Caco-2 (cell line): ENCODE data around the gene PCNX3. TPM values are rescaled to one million over a fixed set of nuclear protein-coding genes. Genes with fewer than 3 reads are reported as not detected.
A peak's percentile ranks its signal among the peaks of the same experiment; 100 is the strongest.

Experiments used
- BruUV-seq: library from RNA; stranded (reverse); fragments of 400-500 nt; replicated peaks from 2 replicates; lab custom pipeline; 2021; lab: Mats Ljungman, UMichigan
- CTCF ChIA-PET: fragments of 300-600 bp; sonication (Branson Sonifier 250); formaldehyde crosslinking; loops from one replicate; lab custom pipeline; 2022; ENCODE audit warnings: antibody characterized with exemption; lab: Charles Lee
- POLR2A ChIA-PET: fragments of 300-600 bp; sonication (Branson Sonifier 250); formaldehyde crosslinking; loops from one replicate; lab custom pipeline; 2022; ENCODE audit warnings: antibody characterized with exemption; lab: Charles Lee
- DNase-seq, 2 experiments: peaks; one replicate each; pipeline versions ENCODE4 v3.0.0 to v3.0.0-alpha.2; 2020 to 2022
- H3K27me3 ChIP-seq: replicated peaks from 2 replicates; pipeline ENCODE4 v1.6.0; 2011; ENCODE audit warnings: low read length; ENCODE audit not compliant: control insufficient read depth, insufficient read depth
- H3K36me3 ChIP-seq: 2 replicates; pipeline ENCODE4 v1.5.1; 2011; ENCODE audit warnings: low read length; ENCODE audit not compliant: control insufficient read depth, insufficient read depth
- H3K4me1 ChIP-seq: fragments of 250-450 bp; sonication (Bioruptor Pico); 2 replicates; pipeline ENCODE4 v1.5.1; 2020; ENCODE audit warnings: mild to moderate bottlenecking
- H3K4me3 ChIP-seq: 2 replicates; pipeline ENCODE4 v1.5.1; 2011; ENCODE audit warnings: low read depth, mild to moderate bottlenecking, control low read depth, low read length
- H3K9me3 ChIP-seq: fragments of 250-450 bp; sonication (Bioruptor Pico); 2 replicates; pipeline ENCODE4 v1.5.1; 2020; ENCODE audit warnings: mild to moderate bottlenecking, moderate library complexity
- H3K27ac Mint-ChIP-seq: one replicate; pipeline ENCODE4 v1.8.0; 2022; ENCODE audit warnings: mixed read lengths; ENCODE audit not compliant: unreplicated experiment
- H3K27me3 Mint-ChIP-seq: one replicate; pipeline ENCODE4 v1.8.0; 2022; ENCODE audit warnings: mixed read lengths; ENCODE audit not compliant: insufficient read depth, unreplicated experiment
- H3K36me3 Mint-ChIP-seq: one replicate; pipeline ENCODE4 v1.8.0; 2022; ENCODE audit warnings: mild to moderate bottlenecking, mixed read lengths; ENCODE audit not compliant: insufficient read depth, unreplicated experiment
- H3K4me1 Mint-ChIP-seq: one replicate; pipeline ENCODE4 v1.8.0; 2022; ENCODE audit warnings: low read depth, mixed read lengths; ENCODE audit not compliant: unreplicated experiment
- H3K4me3 Mint-ChIP-seq: one replicate; pipeline ENCODE4 v1.8.0; 2022; ENCODE audit warnings: mild to moderate bottlenecking, moderate library complexity, mixed read lengths; ENCODE audit not compliant: unreplicated experiment
- H3K9me3 Mint-ChIP-seq: one replicate; pipeline ENCODE4 v1.8.0; 2022; ENCODE audit warnings: mixed read lengths; ENCODE audit not compliant: unreplicated experiment
- intact Hi-C: fragments of 100-400 bp; cut with micrococcal nuclease; formaldehyde crosslinking; loops from one replicate; pipeline ENCODE4 v1.10.0; 2022; ENCODE audit not compliant: unreplicated experiment
- total RNA-seq: library from RNA; stranded (reverse); gene quantifications from 2 replicates; pipeline ENCODE4 v1.2.3, GENCODE V29; 2022
- TF ChIP-seq, protein P1 (sequence below), 2 experiments: fragments of 200-600 bp in 1 of 2; IDR thresholded peaks; 1 replicate in 1 of 2; 2 replicates in 1 of 2; pipeline versions ENCODE4 v1.5.1 to v1.8.0; 2011 to 2022; ENCODE audit warnings: antibody characterized with exemption in 1 of 2, control low read depth in 1 of 2, inconsistent platforms in 1 of 2, low read depth in 1 of 2, low read length in 1 of 2, mild to moderate bottlenecking in 1 of 2, moderate library complexity in 1 of 2; ENCODE audit not compliant: insufficient read depth in 1 of 2, severe bottlenecking in 1 of 2, unreplicated experiment in 1 of 2

Gene PCNX3
- total RNA-seq, 1 experiment from 2014 or later: 52.7 TPM

DNA sequence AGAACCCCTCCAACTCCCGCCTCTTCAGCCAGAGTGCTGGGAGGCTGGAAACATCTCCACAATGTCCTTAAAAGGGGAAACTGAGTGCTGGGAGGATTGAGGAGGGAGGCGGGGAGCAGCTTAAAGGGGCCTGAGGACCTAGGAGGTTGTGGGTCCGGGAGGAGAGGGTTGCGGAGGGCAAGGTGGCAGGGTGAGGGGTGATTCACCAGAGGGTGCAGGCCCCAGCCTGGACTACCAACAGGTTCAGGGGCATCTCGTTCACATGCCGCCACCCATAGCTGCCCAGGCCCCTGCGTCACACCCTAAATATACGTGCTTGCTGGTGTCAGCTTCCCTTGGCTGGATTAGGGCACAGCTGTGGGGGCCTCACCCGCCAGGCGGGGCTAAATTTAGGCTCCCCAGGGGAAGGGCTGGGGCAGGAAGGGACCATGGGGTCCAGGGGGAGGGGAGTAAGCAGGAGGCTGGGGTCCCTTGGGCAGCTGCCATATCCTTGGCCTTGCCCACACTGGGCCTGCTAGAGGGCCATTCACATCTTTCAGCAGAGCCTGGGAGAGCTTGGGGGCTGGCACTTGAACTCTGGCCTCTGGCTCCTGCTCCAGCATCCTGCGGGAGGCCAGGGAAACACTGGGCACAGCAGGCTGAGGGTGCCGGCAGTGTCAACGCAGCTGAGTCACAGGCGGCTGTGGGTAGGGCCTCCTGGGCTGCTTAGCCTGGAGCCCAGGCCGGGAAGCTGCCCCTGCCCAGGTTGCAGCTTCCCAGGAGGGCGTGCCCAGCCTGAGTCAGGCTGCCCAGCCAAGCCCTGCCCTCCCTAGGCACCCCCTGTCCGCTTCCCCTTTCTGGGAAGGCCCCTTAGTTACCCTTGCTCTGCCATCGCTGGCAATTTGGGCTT, 38.5 kb upstream of the PCNX3 start:
- no peaks in the 10 kb centered on the region for H3K27me3 Mint-ChIP-seq
- TF ChIP-seq, protein P1, sequence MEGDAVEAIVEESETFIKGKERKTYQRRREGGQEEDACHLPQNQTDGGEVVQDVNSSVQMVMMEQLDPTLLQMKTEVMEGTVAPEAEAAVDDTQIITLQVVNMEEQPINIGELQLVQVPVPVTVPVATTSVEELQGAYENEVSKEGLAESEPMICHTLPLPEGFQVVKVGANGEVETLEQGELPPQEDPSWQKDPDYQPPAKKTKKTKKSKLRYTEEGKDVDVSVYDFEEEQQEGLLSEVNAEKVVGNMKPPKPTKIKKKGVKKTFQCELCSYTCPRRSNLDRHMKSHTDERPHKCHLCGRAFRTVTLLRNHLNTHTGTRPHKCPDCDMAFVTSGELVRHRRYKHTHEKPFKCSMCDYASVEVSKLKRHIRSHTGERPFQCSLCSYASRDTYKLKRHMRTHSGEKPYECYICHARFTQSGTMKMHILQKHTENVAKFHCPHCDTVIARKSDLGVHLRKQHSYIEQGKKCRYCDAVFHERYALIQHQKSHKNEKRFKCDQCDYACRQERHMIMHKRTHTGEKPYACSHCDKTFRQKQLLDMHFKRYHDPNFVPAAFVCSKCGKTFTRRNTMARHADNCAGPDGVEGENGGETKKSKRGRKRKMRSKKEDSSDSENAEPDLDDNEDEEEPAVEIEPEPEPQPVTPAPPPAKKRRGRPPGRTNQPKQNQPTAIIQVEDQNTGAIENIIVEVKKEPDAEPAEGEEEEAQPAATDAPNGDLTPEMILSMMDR (IDR thresholded peaks at IDR 0.05; ENCODE audit: insufficient read depth in 1 of 2, low read depth in 1 of 2, low read length in 1 of 2, severe bottlenecking in 1 of 2, unreplicated experiment in 1 of 2): no peak
- H3K27me3 ChIP-seq: no peaks in the 10 kb centered on the region
- no peaks in the 10 kb centered on the region for H3K9me3 ChIP-seq
- peak overlapping the region; percentile 56 for H3K4me3 ChIP-seq
- intact Hi-C loops: no loop called here
- ChIA-PET POLR2A (no interaction called here), CTCF (interaction anchor here (0.6 to 1.4 kb wide), 3 partner anchors 15 to 30 kb away, joined by 3 to 4 read pairs (median 4); no protein-coding TSS in a partner anchor)
- peaks cover 40% of the 10 kb centered on the region for H3K36me3 Mint-ChIP-seq
- H3K9me3 Mint-ChIP-seq: no peaks in the 10 kb centered on the region
- H3K36me3 ChIP-seq: no peaks in the 10 kb centered on the region; the same call in 1 of the 2 replicates
- peaks cover 28% of the 10 kb centered on the region for H3K4me1 ChIP-seq
- no TSS peak for BruUV-seq
- peak overlapping the region; percentile 25 for H3K27ac Mint-ChIP-seq
- peaks cover 8% of the 10 kb centered on the region for H3K4me1 Mint-ChIP-seq
- no peak for DNase-seq
- H3K4me3 Mint-ChIP-seq: peak overlapping the region; percentile 98

DNA sequence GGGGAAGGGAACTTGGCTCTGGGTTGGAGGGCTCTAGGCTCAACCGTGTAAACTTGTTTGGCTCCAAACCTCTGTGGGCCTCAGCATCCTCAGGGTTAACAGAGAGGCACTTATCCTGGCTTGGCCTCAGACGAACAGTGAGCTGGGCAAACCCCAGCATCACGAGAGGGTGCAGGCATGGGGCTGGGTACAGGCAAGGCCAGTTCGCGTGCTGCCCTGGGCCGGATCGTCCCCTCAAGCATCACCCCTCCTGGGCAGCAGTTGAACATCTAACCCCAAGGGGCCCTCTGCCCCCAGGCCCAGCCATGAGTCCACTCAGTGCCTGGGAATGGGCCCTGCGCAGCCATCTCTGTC, 37.8 kb upstream of the PCNX3 start:
- Histone ChIP-seq H3K4me3 (no peak overlapping the region), H3K36me3 (no peaks in the 10 kb centered on the region; the same call in 1 of the 2 replicates), H3K4me1 (peaks cover 28% of the 10 kb centered on the region), H3K27me3 (no peaks in the 10 kb centered on the region), H3K9me3 (no peaks in the 10 kb centered on the region)
- intact Hi-C loops: no loop called here
- POLR2A ChIA-PET: no interaction called here
- peaks cover 6% of the 10 kb centered on the region for H3K4me1 Mint-ChIP-seq
- H3K36me3 Mint-ChIP-seq: peaks cover 38% of the 10 kb centered on the region
- no TSS peak for BruUV-seq
- no peaks in the 10 kb centered on the region for H3K9me3 Mint-ChIP-seq
- DNase-seq: no peak
- no peak overlapping the region for H3K27ac Mint-ChIP-seq
- peak overlapping the region; percentile 98 for H3K4me3 Mint-ChIP-seq
- H3K27me3 Mint-ChIP-seq: no peaks in the 10 kb centered on the region
- TF ChIP-seq, protein P1 (IDR thresholded peaks at IDR 0.05; ENCODE audit: insufficient read depth in 1 of 2, low read depth in 1 of 2, low read length in 1 of 2, severe bottlenecking in 1 of 2, unreplicated experiment in 1 of 2): no peak
- CTCF ChIA-PET: interaction anchor here (0.6 to 1.4 kb wide), 2 partner anchors 16 to 31 kb away, joined by 4 read pairs; no protein-coding TSS in a partner anchor

DNA sequence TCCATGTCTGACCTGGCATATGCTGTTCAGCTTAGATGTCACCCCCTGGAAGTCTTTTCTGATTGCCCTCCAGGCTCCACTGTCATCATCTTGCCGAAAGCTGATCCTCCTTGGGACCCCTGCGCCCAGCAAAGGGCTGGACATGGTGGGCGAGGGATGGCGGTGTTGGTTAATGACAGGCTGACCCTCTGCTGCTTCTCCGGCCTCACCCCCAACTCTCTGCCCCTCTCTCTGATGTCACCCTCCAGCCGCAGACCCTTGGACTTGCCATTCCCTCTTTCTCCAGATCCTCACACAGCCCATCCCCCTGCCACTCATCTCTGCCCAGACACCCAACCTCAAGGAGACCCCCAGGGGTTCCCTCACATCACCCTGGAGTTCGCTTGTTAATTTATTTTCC, 37.4 kb upstream of the PCNX3 start:
- no peak for DNase-seq
- CTCF ChIA-PET: interaction anchor here (1.4 kb wide), 1 partner anchor 16 kb away, joined by 4 read pairs; no protein-coding TSS in a partner anchor
- intact Hi-C loops: no loop called here
- no peaks in the 10 kb centered on the region for H3K9me3 ChIP-seq
- POLR2A ChIA-PET: no interaction called here
- TF ChIP-seq, protein P1 (IDR thresholded peaks at IDR 0.05; ENCODE audit: insufficient read depth in 1 of 2, low read depth in 1 of 2, low read length in 1 of 2, severe bottlenecking in 1 of 2, unreplicated experiment in 1 of 2): no peak
- Mint-ChIP-seq H3K4me3 (peak overlapping the region; percentile 98), H3K4me1 (peaks cover 6% of the 10 kb centered on the region), H3K27ac (no peak overlapping the region), H3K27me3 (no peaks in the 10 kb centered on the region), H3K36me3 (peaks cover 34% of the 10 kb centered on the region), H3K9me3 (no peaks in the 10 kb centered on the region)
- H3K4me1 ChIP-seq: peaks cover 27% of the 10 kb centered on the region
- no peak overlapping the region for H3K4me3 ChIP-seq
- H3K27me3 ChIP-seq: no peaks in the 10 kb centered on the region
- no peaks in the 10 kb centered on the region; the same call in 1 of the 2 replicates for H3K36me3 ChIP-seq
- no TSS peak for BruUV-seq
